HepG2 (cell line): ENCODE results near the gene HEBP1. TPM values are rescaled to one million over a fixed set of nuclear protein-coding genes. Genes with fewer than 3 reads are reported as not detected.

ENCODE experiments used
- AKNA ChIP-seq: sonication (generic); formaldehyde crosslinking; IDR thresholded peaks from 2 replicates; pipeline ENCODE4 v1.4.0; 2020; ENCODE audit warnings: missing genetic modification reagents, borderline replicate concordance
- CBX2 ChIP-seq, 2 experiments: fragments of 200-600 bp in 1 of 2; sonication (generic); formaldehyde crosslinking in 1 of 2; IDR thresholded peaks; 2 replicates each; pipeline versions ENCODE4 v1.7.0 to v1.8.1; 2018 to 2022; ENCODE audit warnings: low read depth in 2 of 2, low read length in 1 of 2, mild to moderate bottlenecking in 1 of 2, missing genetic modification reagents in 1 of 2
- GLMP ChIP-seq: sonication (generic); formaldehyde crosslinking; IDR thresholded peaks from 2 replicates; pipeline ENCODE4 v1.9.0; 2021; ENCODE audit warnings: missing genetic modification reagents, mild to moderate bottlenecking, borderline replicate concordance
- MEF2D ChIP-seq: sonication (generic); formaldehyde crosslinking; IDR thresholded peaks from 2 replicates; pipeline ENCODE4 v1.5.1; 2020; ENCODE audit warnings: mild to moderate bottlenecking, missing genetic modification reagents
- PREB ChIP-seq: sonication (generic); formaldehyde crosslinking; IDR thresholded peaks from 2 replicates; pipeline ENCODE4 v1.4.0; 2020; ENCODE audit warnings: missing genetic modification reagents
- RELA ChIP-seq: sonication (generic); formaldehyde crosslinking; IDR thresholded peaks from 2 replicates; pipeline ENCODE4 v1.4.0; 2020; ENCODE audit warnings: missing genetic modification reagents
- SNAPC2 ChIP-seq: sonication (generic); formaldehyde crosslinking; IDR thresholded peaks from 2 replicates; pipeline ENCODE4 v1.8.1; 2022; ENCODE audit warnings: mild to moderate bottlenecking, missing genetic modification reagents
- SP1 ChIP-seq, 2 experiments: fragments of 450-650 bp in 1 of 2; sonication (generic) in 1 of 2; formaldehyde crosslinking in 1 of 2; IDR thresholded peaks; 2 replicates each; pipeline versions ENCODE4 v1.4.0 to v1.6.1; 2016 to 2020; ENCODE audit warnings: missing genetic modification reagents in 1 of 2
- ZMAT3 ChIP-seq: sonication (generic); formaldehyde crosslinking; conservative IDR thresholded peaks from 2 replicates; pipeline ENCODE4 v1.7.0; 2021; ENCODE audit warnings: missing genetic modification reagents
- ZMYM2 ChIP-seq: sonication (generic); formaldehyde crosslinking; IDR thresholded peaks from 2 replicates; pipeline ENCODE4 v1.8.0; 2022; ENCODE audit warnings: mild to moderate bottlenecking, missing genetic modification reagents
- ZNF333 ChIP-seq: sonication (generic); formaldehyde crosslinking; IDR thresholded peaks from 2 replicates; pipeline ENCODE4 v1.4.0; 2020; ENCODE audit warnings: mild to moderate bottlenecking, missing genetic modification reagents, borderline replicate concordance
- ZNF44 ChIP-seq: sonication (generic); formaldehyde crosslinking; IDR thresholded peaks from 2 replicates; pipeline ENCODE4 v1.5.1; 2020; ENCODE audit warnings: mild to moderate bottlenecking, missing genetic modification reagents
- ZNF550 ChIP-seq: sonication (generic); formaldehyde crosslinking; IDR thresholded peaks from 2 replicates; pipeline ENCODE4 v1.4.0; 2020; ENCODE audit warnings: mild to moderate bottlenecking, missing genetic modification reagents, borderline replicate concordance
- ZNF576 ChIP-seq: sonication (generic); formaldehyde crosslinking; IDR thresholded peaks from 2 replicates; pipeline ENCODE4 v1.4.0; 2020; ENCODE audit warnings: mild to moderate bottlenecking, missing genetic modification reagents
- ZNF629 ChIP-seq: sonication (generic); formaldehyde crosslinking; conservative IDR thresholded peaks from 2 replicates; pipeline ENCODE4 v1.5.0; 2020; ENCODE audit warnings: missing genetic modification reagents
- ZNF891 ChIP-seq: sonication (generic); formaldehyde crosslinking; IDR thresholded peaks from 2 replicates; pipeline ENCODE4 v1.5.0; 2020; ENCODE audit warnings: mild to moderate bottlenecking, missing genetic modification reagents
- ZZZ3 ChIP-seq: sonication (generic); formaldehyde crosslinking; IDR thresholded peaks from 2 replicates; pipeline ENCODE4 v1.4.0; 2020; ENCODE audit warnings: missing genetic modification reagents, mild to moderate bottlenecking, borderline replicate concordance
- polyA plus RNA-seq, 8 experiments: library from polyadenylated mRNA; depleted of rRNA in 3 of 8; stranded (reverse) in 7 of 8; unstranded in 1 of 8; fragments of >200 nt; fragmentation: Illumina TruSeq in 4 of 8; extraction: Trizol in 4 of 8; gene quantifications; 2 replicates each; pipeline versions ENCODE4 v1.2.1 to v1.2.3, GENCODE V29; 2011 to 2016; ENCODE audit warnings: low read depth in 4 of 8, missing spikeins in 1 of 8, mixed read lengths in 1 of 8; ENCODE audit not compliant: insufficient read depth in 1 of 8
- total RNA-seq, 5 experiments: library from RNA; depleted of rRNA; stranded (reverse); fragments of >200 nt; fragmentation: Illumina TruSeq; extraction: Trizol; gene quantifications; 2 replicates each; pipeline ENCODE4 v1.2.3, GENCODE V29; 2016; ENCODE audit warnings: low read depth in 1 of 5

The HEBP1 gene
- total and polyA plus RNA-seq, 2 of the 13 experiments (the other 11 are each of a cell fraction or from before 2014, with no cell fraction given): 7.8 to 9.4 TPM

- TF ChIP-seq AKNA (CRISPR knock-in tag): no peak
- TF ChIP-seq ZNF550: no peak
- TF ChIP-seq ZMAT3: no peak
- no peak for TF ChIP-seq ZNF333 (CRISPR knock-in tag)
- peak; percentile 56; the same call in 1 of the 2 replicates for TF ChIP-seq MEF2D
- TF ChIP-seq ZNF629: no peak
- no peak for TF ChIP-seq ZNF891
- no peak for TF ChIP-seq SNAPC2 (CRISPR knock-in tag)
- TF ChIP-seq CBX2 (IDR thresholded peaks at IDR 0.05; ENCODE audit: low read depth, low read length): no peak
- no peak for TF ChIP-seq CBX2 (CRISPR knock-in tag; IDR thresholded peaks at IDR 0.05; ENCODE audit: low read depth)
- TF ChIP-seq SP1 (IDR thresholded peaks at IDR 0.05): no peak
- no peak for TF ChIP-seq SP1 (CRISPR knock-in tag; IDR thresholded peaks at IDR 0.05)
- TF ChIP-seq ZMYM2 (CRISPR knock-in tag): no peak
- TF ChIP-seq ZNF576 (CRISPR knock-in tag): no peak
- 0 out of 2 replicates have a peak, but pooled peaks have one; percentile 52 for TF ChIP-seq RELA (CRISPR knock-in tag)
- no peak; the same call in 1 of the 2 replicates for TF ChIP-seq ZNF44
- no peak for TF ChIP-seq GLMP (CRISPR knock-in tag)
- no peak for TF ChIP-seq PREB (CRISPR knock-in tag)
- no peak for TF ChIP-seq ZZZ3
Observed at GRCh38 chr12:12927211-12928079, 72.6 kb downstream of the HEBP1 start (continued).
